DMS 273 (cell line): ENCODE measurements around the gene CCDC91.

Source experiments
- DNase-seq: peaks from one replicate; lab custom pipeline; 2025; ENCODE audit not compliant: unreplicated experiment; lab: John Stamatoyannopoulos, UW

CCDC91 gene, protein sequence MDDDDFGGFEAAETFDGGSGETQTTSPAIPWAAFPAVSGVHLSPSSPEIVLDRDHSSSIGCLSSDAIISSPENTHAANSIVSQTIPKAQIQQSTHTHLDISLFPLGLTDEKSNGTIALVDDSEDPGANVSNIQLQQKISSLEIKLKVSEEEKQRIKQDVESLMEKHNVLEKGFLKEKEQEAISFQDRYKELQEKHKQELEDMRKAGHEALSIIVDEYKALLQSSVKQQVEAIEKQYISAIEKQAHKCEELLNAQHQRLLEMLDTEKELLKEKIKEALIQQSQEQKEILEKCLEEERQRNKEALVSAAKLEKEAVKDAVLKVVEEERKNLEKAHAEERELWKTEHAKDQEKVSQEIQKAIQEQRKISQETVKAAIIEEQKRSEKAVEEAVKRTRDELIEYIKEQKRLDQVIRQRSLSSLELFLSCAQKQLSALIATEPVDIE

DNA sequence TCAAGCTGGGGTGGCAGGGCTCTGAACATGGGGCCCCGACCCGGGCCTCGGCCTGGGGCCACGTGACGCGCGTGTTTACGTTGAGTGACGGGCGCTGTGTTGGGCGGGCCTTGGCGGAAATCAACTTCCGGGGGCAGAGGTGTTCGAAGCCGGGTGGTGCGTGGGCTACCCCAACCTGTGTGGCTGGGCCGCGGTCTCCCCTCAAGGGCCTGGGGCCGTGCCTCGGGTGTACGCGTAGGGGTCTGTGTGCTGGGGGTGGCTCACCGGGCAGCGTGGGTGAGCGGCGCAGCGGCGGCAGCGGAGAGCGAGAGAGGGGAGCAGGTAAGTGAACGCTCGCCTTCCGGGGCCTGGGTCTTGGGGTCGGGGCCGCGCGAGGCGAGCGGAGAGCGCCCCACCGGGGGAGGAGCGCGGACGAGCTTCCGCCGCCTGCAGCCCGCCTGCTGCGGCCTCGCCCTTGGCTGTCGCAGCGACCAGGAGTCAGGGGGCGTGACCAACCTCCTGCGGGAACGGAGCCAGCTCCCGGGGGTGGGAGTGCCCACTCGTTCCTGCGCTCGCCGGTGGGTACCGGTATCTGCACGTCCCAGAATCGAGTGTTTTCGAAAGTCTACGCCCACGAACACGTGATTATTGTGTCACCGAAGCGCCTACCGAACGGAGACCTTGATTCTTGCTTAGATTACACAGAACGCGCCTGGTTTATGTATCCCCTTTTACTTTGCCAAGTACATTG, at the start of gene CCDC91:
Gene CCDC91 (plus strand): TSS at position 136 of the 730 bp plus-strand sequence. CDS start 66,760 bp downstream, outside the sequence.
- peak; percentile 84 for DNase-seq

DNA sequence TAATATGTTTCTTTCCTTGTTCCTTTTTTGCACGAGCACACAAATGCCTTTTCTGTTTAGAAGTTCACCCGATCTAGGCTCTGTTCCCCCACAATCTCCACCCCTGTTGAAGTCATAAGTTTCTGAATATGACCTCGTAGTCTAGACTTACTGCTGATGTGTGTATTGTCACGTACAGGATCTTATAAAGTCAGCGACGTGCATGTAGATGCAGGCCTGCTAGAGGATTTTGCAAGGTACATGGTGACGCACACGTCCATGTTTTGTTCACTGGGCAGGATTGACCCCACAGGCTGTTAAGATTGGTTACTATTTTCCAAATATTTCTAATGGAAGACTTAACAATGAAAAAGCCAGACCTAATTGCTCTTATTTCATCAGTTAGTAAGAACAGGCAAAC, 46.2 kb upstream of the CCDC91 start:
- no peak for DNase-seq

DNA sequence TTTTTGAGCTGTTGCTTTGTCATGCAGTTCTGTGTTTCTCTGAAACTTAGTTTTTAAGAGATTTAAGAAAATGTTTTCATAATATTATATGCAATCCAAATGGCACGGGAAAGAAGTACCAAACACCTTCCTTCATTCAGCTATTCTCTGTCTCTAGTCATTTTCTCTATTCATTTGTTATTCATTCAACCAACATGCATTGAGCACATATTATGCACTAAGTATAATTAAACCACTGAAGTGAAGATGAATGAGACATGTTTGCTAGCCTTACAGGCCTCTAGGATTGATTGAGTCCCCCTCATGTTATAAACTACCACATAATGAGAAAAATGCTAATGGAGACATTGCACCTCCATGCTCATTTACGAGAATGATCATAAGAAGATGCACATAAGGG, 45.7 kb upstream of the CCDC91 start:
- DNase-seq, result no peak

DNA sequence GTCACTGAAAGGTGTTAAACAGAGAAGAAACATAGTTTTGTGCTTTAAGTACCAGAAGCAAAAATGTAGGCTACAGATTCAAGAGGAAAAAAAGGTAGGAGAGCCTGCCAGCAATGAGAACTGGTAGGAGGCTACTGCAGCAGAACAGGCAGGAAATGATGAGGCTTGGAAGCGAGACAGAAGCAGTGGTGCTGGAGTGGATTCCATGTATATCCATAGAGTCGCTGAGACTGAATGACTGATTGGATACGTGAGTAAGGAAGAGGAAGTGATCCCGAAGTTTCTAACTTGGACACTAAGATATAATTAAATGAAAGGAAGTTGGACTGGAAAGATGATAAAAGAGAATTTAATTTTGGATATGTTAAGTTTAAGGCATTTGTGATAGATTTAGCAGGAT, 45.0 kb upstream of the CCDC91 start:
- DNase-seq, result no peak

DNA sequence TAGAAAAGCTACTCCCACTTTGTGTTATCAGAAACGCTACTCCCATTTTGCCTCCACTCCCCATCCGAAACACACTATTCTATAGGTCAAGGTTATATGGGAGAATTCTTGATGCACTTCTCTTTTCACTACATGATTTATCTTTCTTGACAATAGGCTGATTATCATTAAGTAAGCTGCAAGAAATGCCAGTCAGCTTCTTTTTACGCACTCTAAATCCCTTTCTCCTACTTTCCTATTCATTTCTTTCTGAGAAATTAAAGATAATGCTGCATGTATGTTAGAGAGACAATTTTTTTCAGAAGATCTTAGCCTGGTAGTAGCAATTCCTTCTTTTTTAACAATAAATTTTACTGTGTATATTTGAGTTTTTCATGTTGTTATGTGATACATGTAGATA, 41.0 kb upstream of the CCDC91 start:
- DNase-seq, result no peak

DNA sequence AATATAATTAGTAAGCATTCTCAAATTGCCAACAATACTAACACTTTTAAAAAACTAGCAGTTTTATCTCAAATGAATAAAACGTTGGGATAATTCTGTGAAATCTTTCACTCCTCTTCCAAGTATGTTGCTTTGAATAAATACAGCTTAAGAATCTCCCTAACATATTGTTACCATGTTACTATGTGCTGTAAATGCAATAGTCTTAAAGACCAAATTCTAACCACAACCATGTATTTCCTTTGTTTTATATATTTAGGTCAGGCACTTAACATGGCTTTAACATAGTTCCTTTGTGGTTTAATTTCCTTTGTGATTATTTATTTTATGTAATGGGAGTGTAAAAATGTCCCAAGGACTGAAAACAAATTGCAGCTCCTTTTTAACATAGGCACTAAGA, 33.9 kb upstream of the CCDC91 start:
- DNase-seq, result no peak

DNA sequence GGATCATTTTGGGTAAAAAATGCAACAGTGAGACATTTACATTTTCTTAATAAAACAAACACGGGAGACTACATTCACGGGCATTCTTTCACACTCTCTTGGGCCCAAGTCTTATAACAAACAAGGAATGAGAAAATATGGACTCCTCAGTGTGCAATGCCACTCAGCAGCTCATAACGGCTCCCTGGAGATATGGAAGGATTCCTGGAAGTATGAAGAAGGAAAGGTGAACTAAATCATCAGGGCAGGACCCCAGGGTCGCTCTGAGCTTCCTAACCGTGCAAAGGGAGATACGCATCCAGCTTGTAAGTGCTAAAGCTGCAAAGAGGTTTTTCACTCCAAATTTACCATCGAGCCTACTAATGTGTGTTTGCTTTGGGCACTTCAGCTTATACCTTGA, 33.5 kb upstream of the CCDC91 start:
- DNase-seq, result no peak

DNA sequence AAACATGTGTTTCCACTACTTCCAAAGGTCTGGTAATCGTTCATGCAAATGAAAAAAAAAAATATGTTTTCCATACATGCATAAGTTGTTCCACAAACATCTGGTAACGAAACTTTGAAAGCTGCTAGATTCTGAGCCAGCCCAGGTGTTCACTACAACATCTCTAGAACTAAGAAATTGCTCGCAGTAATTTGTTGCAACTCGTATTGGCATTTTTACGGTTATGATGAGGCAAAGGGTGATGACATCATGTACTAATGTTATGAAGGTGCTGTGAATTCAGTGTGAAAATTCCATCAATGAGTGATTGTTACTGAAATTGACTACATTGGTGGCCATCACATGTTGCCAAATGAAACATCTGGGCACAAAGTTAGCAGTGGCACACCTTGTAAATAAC, 31.9 kb upstream of the CCDC91 start:
- DNase-seq, result no peak

DNA sequence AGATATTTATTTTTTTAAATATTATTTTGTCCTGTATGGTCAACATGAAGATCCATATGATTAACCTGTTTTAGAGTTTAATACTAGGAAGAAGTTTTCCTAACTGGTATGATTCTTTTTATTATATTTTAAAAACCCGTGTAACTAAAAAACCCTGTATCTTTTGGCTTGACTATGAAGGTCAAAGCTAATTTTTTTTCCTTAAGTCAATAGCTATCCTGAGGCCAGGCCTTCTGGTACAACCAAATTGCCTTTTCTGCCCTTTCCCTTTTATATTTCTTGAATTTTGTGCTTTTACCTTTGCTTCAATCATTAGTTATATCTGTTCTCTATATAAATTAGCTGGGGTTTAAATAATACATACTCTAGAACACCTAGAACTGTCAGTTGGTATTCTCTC, 30.6 kb upstream of the CCDC91 start:
- no peak for DNase-seq

DNA sequence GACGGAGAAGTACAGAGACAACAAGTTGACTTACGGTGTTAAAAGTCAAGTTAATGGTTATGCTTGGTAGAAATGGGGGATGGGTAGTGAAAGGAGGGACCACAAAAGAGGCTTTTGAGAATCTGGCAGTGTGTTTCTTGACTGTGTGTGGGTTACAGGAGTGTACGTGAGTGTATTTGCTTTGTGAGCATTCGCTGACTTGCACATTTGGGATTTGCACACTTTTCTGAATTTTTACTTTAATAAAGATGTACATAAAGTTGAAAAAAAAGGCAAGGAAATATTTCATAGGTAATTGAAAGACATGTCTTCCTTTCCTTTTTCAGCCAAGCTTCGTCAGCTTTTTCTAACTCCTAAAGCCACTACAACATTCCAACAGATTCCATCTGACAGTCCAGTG, 28.6 kb upstream of the CCDC91 start:
- no peak for DNase-seq

DNA sequence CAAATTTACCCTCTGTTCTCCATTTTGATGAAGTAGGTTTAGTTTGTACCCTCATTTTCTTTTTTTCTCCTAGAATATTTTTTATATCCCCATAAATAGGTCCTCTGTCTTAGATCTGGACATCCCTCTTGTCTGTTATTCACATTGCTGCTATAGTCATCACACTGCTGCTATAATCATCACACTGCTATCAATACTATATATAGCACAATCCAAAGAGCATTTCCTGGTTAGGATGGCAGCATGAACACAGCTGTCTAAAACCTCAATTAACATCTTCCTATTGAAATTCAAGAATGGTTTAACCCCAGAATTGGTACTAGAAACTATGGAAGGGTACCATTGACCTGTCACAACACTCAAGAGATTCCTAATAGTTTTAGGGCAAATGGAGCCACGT, 27.6 kb upstream of the CCDC91 start:
- no peak for DNase-seq

DNA sequence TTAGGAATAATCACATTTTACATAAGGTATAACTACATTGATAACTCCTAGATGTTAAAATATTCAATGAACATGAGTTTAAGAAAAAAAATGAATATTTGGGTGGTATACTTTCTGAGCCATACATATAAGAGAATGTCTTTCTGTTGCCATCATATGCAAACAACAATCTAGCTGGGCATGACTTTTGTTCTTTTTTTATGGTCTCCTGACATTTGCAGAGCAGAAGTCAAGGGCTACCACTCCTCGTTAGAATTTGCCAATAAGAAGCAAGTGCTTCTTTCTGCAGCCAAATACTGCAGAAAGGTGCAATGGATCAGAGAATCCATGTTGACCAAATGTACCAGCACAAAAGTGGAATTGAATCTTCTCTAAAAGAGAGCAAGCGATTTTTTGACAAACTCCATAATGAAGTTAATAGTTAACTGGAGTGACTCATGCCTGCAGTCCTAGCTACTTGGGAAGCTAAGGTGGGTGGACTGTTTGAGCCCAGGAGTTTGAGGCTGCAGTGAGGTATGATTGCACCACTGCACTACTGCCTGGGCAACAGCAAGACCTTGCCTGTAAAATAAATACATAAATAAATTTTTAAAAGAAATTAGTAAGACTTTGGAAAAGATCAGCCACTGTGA, 25.5 kb upstream of the CCDC91 start:
- DNase-seq, result no peak

DNA sequence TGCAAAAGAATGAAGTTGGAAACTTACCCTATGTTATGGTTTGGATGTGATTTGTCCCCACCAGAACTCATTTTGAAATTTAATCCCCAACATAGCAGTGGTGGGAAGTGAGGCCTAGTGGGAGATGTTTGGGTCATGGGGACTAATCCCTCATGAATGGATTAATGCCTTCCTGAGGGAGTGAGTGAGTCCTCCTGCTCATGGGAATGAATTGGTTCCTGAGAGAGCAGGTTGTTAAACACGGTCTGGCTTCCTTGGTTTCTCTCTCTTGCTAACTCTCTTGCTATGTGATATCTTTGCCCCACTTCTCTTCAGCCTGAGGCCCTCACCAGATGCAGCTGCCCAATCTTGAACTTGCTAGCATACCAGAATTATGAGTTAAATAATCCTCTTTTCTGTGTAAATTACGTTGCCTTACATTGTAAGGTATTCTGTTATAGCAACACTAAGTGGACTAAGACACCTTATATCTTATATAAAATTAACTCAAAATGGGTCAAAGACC, 22.2 kb upstream of the CCDC91 start:
- no peak for DNase-seq

DNA sequence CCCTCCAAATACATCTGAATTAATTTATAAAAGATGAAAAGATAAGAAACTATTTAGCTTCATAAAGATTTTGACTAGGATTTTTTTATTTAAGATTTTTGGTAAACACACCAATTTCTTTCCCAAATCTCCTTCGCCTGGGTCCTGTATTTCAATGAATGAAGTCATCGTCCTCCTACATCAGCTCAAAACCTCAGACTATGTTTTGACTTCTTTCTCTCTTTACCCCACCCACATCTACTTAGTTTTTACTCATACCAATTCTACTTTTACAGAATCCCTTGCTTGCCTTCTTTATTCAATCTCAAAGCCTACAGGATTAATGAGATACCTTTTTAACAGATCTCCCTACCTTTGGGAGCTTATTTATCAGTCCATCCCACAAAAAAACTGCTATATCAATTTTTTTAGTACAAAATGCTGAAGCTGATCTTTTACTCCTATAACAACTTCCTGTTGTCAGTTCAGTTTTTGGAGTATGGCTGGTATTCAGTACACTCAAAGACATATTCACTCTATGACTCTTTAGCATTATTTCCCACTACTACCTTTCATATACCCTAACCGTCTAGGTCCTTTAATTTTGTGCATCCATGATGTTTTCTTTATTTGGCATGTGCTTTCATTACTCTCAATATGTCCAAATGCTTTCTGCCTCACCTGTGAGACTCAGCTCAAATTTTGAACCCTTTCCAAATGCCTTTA, 18.7 kb upstream of the CCDC91 start:
- no peak for DNase-seq

DNA sequence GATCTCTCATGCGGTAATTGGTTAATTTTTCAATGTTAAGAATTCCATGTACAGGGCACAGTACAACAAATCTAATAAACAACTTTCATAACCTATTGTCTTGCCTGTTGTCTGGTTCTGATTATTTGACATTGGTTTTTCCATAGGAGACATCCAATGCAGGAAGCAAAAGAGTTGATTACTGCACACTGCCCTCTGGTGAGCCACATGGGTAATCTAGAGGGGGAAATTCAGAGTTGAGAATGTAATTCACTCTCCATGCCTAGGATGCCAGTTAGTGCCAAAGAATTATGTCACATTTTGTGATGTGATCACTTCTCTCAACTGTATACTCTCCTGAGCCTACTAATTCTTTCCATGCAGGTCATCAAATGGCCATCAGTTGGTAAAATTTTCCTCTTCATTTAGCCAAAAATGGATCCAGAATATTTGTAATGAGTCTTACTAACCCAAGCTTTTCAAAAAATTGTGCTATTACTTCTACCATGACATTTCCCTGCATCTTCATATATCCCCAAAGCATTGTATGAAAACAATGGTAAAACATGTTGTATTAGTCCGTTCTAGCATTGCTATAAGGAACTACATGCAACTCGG, 17.7 kb upstream of the CCDC91 start:
- peak; percentile 66 for DNase-seq

DNA sequence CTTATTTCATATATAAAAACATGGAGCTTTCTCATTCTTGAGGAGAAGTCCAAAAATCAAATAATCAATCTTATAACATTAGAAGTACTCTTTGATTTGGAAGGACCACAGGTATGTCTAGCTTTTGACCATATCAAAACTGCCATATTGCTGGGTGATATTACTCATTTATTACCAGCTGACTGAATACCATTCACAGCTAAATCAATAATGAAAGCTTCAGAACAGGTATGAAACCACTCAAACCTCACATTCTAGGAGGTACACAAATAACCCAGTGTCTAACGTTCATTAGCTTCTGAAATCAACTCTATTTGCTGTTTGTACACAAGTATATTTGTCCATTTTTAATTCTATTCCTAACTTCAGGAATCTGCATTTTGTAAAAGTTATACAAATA, 16.8 kb upstream of the CCDC91 start:
- no peak for DNase-seq

DNA sequence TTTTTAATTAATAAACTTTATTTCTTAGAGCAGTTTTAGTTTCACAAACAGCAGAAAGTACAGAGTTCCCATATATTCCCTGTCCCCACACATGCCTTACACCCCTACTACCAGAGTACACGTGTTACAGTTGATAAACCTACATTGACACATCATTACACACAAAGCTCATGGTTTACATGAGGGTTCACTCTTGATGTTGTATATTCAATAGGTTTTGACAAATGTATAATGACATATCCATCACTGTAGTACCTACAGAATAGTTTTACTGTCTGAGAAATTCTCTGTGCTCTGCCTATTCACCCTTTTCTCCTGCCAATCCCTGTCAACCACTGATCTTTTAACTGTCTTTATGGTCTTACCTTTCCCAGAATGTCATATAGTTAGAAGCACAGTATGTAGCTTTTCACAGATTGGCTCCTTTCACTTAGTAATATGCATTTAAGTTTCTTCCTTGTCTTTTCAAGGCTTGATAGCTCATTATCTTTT, 15.1 kb upstream of the CCDC91 start:
- DNase-seq, result no peak

DNA sequence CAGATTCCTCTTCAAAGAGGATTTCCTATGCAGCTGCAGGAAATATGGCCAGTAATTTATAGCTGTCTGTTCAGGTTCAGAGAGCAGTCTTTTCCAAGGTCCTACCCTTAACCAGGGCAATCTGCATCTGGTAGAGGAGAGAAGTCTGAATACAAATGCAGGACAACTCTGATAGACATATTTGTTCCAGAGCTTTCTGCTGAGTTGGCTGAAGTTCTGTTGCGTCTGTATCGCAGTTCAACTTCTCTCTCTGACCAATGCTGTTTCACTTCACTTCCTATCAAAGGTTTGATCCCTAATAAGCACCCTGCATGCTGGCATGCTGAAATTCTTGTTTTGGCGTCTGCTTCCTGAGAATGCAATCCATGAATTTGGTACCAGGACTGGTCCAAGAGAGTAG, 14.0 kb upstream of the CCDC91 start:
- no peak for DNase-seq

DNA sequence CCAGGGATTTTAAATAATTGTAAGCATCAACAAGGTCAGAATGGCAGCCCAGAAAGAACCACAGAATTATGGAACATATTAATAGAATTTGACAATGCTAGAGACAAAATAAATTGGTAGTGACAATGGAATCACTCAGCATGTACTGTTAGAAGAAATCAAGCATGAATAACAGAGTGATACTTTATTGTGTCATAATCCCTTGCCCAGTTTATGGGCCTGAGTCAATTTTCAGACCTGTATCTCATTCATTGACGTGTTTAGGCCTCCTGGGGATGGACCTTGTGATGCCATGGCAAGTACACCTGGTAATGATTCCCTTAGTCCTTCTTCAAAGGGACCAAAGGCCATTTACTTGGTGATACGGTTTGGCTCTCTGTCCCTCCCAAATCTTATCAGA, 12.8 kb upstream of the CCDC91 start:
- no peak for DNase-seq

DNA sequence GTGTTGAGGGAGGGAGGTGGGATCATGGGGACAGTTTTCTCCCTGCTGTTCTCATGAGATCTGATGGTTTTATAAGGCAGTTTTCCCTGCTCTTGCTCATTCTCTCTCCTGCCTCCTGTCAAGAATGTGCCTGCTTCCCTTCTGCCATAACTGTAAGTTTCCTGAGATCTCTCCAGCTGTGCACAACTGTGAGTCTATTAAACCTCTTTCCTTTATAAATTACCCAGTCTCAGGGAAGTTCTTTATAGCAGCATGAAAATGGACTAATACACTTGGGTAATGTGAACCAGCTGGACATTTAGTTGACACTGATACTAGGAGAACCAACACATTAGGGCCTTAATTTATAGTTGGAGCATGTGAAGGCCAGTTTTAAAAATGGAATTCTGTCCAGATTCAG, 12.4 kb upstream of the CCDC91 start:
- DNase-seq, result no peak

DNA sequence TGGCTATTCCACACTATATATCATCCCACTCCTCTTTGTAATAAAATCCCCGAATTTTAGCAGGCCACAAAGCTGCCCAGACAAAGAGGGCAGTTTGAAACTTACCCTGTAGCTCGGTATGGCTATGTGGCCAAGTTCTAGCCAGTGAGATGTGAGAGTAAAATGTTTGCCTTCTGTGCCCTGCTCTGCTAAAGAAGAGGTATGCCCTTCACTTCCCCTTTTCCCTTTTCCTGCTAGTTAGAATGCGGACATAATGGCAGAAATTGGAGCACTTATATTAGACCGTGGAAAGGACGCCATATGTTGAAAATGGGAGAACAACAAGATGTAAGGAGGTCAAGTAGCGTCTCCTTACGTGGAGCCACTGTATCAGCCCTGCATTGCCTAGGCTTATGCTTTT, 11.5 kb upstream of the CCDC91 start:
- no peak for DNase-seq
